Activated T-cell treated with anti-CD3 and anti-CD28 coated beads, Interleukin-2, amount 50 U/mL, for 72 hours (primary cell): ENCODE data around the gene TP73. TPM values are rescaled to one million over a fixed set of nuclear protein-coding genes. Genes with fewer than 3 reads are reported as not detected.

Experiments used
- total RNA-seq, 2 donors: library from RNA; stranded (reverse); gene quantifications; one replicate each; pipeline ENCODE4 v1.2.3, GENCODE V29; 2022

The TP73 gene
- total RNA-seq, 2 donors from 2014 or later = 0.65 to 1.3 TPM

Other genes starting within 250 kb of the TP73 start
- gene ARHGEF16, start 197.9 kb upstream of the TP73 start, total RNA-seq = under 1 TPM in 1 of 2 donors, not detected in 1; 0.14 TPM
- gene MEGF6, start 41.0 kb upstream of the TP73 start, total RNA-seq = 1 to 10 TPM; 4.9 to 6.8 TPM
- 10 to 100 TPM; 12.5 to 15.5 TPM for gene TPRG1L, start 27.5 kb upstream of the TP73 start, total RNA-seq
- 10 to 100 TPM; 39.9 TPM for gene WRAP73, start 2.4 kb upstream of the TP73 start, total RNA-seq
- not detected for gene CCDC27, start 99.9 kb downstream of the TP73 start, total RNA-seq
- gene SMIM1, start 120.2 kb downstream of the TP73 start, total RNA-seq = 1 to 10 TPM; 2.5 to 3.4 TPM
- 10 to 100 TPM; 37.7 to 48.7 TPM for gene LRRC47, start 144.0 kb downstream of the TP73 start, total RNA-seq
- gene CEP104, start 204.7 kb downstream of the TP73 start, total RNA-seq = 10 to 100 TPM; 37.4 to 48.1 TPM
- 1 to 10 TPM; 8.2 to 8.6 TPM for gene DFFB, start 205.0 kb downstream of the TP73 start, total RNA-seq
- gene C1orf174, start 247.8 kb downstream of the TP73 start, total RNA-seq = 10 to 100 TPM; 30.8 to 43.7 TPM